ENCODE data around the gene AP5Z1. TPM values are rescaled to one million over a fixed set of nuclear protein-coding genes. Genes with fewer than 3 reads are reported as not detected.

AP5Z1 gene
- total RNA-seq, 1 experiment from 2014 or later = 29.8 TPM

GRCh38 chr7:4744391-4745264, 30.8 kb upstream of the AP5Z1 start:
- in situ Hi-C loops (cut with HindIII; ENCODE audit: low pct_unique_long_range_greater_than_20kb, low sequenced_read_pairs) = loop anchor here (5.0 kb wide), 1 partner anchor 52 kb away; no protein-coding TSS in a partner anchor

GRCh38 chr7:4745265-4745919, 30.0 kb upstream of the AP5Z1 start:
- in situ Hi-C loops (cut with HindIII; ENCODE audit: low pct_unique_long_range_greater_than_20kb, low sequenced_read_pairs) = loop anchor here (5.0 kb wide), 1 partner anchor 53 kb away; no protein-coding TSS in a partner anchor
- DNase-seq (ENCODE audit: low read depth) = no peak

More at GRCh38 chr7:4744391-4745264, 30.8 kb upstream of the AP5Z1 start:
- peak; percentile 100 for DNase-seq (ENCODE audit: low read depth)

- DNase-seq (ENCODE audit: low read depth) = peak; percentile 85
- in situ Hi-C loops (cut with HindIII; ENCODE audit: low pct_unique_long_range_greater_than_20kb, low sequenced_read_pairs) = loop anchor here (5.0 kb wide), 1 partner anchor 54 kb away; no protein-coding TSS in a partner anchor
Measured at GRCh38 chr7:4745971-4746919, 29.2 kb upstream of the AP5Z1 start.

GRCh38 chr7:4747013-4747412, 28.4 kb upstream of the AP5Z1 start:
- no peak for DNase-seq (ENCODE audit: low read depth)
- in situ Hi-C loops (cut with HindIII; ENCODE audit: low pct_unique_long_range_greater_than_20kb, low sequenced_read_pairs) = loop anchor here (5.0 kb wide), 1 partner anchor 55 kb away; no protein-coding TSS in a partner anchor

GRCh38 chr7:4747746-4748145, 27.7 kb upstream of the AP5Z1 start:
- in situ Hi-C loops (cut with HindIII; ENCODE audit: low pct_unique_long_range_greater_than_20kb, low sequenced_read_pairs) = loop anchor here (5.0 kb wide), 1 partner anchor 55 kb away; no protein-coding TSS in a partner anchor
- peak; percentile 58 for DNase-seq (ENCODE audit: low read depth)

GRCh38 chr7:4748231-4748681, 27.2 kb upstream of the AP5Z1 start:
- peak; percentile 46 for DNase-seq (ENCODE audit: low read depth)
- in situ Hi-C loops (cut with HindIII; ENCODE audit: low pct_unique_long_range_greater_than_20kb, low sequenced_read_pairs) = loop anchor here (5.0 kb wide), 1 partner anchor 56 kb away; no protein-coding TSS in a partner anchor

- in situ Hi-C loops (cut with HindIII; ENCODE audit: low pct_unique_long_range_greater_than_20kb, low sequenced_read_pairs) = loop anchor here (5.0 kb wide), 1 partner anchor 57 kb away; no protein-coding TSS in a partner anchor
- no peak for DNase-seq (ENCODE audit: low read depth)
Measured at GRCh38 chr7:4749363-4749762, 26.1 kb upstream of the AP5Z1 start.

GRCh38 chr7:4749798-4750197, 25.6 kb upstream of the AP5Z1 start:
- in situ Hi-C loops (cut with HindIII; ENCODE audit: low pct_unique_long_range_greater_than_20kb, low sequenced_read_pairs) = loop anchor here (5.0 kb wide), 1 partner anchor 57 kb away; no protein-coding TSS in a partner anchor

GRCh38 chr7:4751398-4751947, 23.9 kb upstream of the AP5Z1 start:
- in situ Hi-C loops (cut with HindIII; ENCODE audit: low pct_unique_long_range_greater_than_20kb, low sequenced_read_pairs) = no loop called here
- DNase-seq (ENCODE audit: low read depth) = no peak

More at GRCh38 chr7:4749798-4750197, 25.6 kb upstream of the AP5Z1 start:
- DNase-seq (ENCODE audit: low read depth) = no peak

- in situ Hi-C loops (cut with HindIII; ENCODE audit: low pct_unique_long_range_greater_than_20kb, low sequenced_read_pairs) = no loop called here
- DNase-seq (ENCODE audit: low read depth) = peak; percentile 65
Measured at GRCh38 chr7:4753598-4754432, 21.6 kb upstream of the AP5Z1 start.

- DNase-seq (ENCODE audit: low read depth) = no peak
- in situ Hi-C loops (cut with HindIII; ENCODE audit: low pct_unique_long_range_greater_than_20kb, low sequenced_read_pairs) = no loop called here
Measured at GRCh38 chr7:4754433-4755010, 20.9 kb upstream of the AP5Z1 start.

- DNase-seq (ENCODE audit: low read depth) = no peak
- in situ Hi-C loops (cut with HindIII; ENCODE audit: low pct_unique_long_range_greater_than_20kb, low sequenced_read_pairs) = no loop called here
Measured at GRCh38 chr7:4755045-4755444, 20.4 kb upstream of the AP5Z1 start.

- in situ Hi-C loops (cut with HindIII; ENCODE audit: low pct_unique_long_range_greater_than_20kb, low sequenced_read_pairs) = no loop called here
- no peak for DNase-seq (ENCODE audit: low read depth)
Measured at GRCh38 chr7:4758111-4758510, 17.3 kb upstream of the AP5Z1 start.

- DNase-seq (ENCODE audit: low read depth) = no peak
- in situ Hi-C loops (cut with HindIII; ENCODE audit: low pct_unique_long_range_greater_than_20kb, low sequenced_read_pairs) = no loop called here
Measured at GRCh38 chr7:4758791-4759190, 16.6 kb upstream of the AP5Z1 start.

- DNase-seq (ENCODE audit: low read depth) = no peak
- in situ Hi-C loops (cut with HindIII; ENCODE audit: low pct_unique_long_range_greater_than_20kb, low sequenced_read_pairs) = no loop called here
Measured at GRCh38 chr7:4759211-4759610, 16.2 kb upstream of the AP5Z1 start.

- no peak for DNase-seq (ENCODE audit: low read depth)
- in situ Hi-C loops (cut with HindIII; ENCODE audit: low pct_unique_long_range_greater_than_20kb, low sequenced_read_pairs) = no loop called here
Measured at GRCh38 chr7:4760952-4761351, 14.5 kb upstream of the AP5Z1 start.
